Astrocyte (in vitro differentiated cells and primary cell): Measurements from ENCODE around the gene SLC66A2. TPM values are rescaled to one million over a fixed set of nuclear protein-coding genes. Genes with fewer than 3 reads are reported as not detected.

Source experiments
- DNase-seq: peaks from one replicate; pipeline ENCODE4 v3.0.0-alpha.2; 2010; ENCODE audit warnings: low read depth
- FAIRE-seq: peaks from 2 replicates; lab custom pipeline; 2011; peaks lifted over from hg19 to GRCh38; lab: Jason Lieb, UNC
- H2AFZ ChIP-seq: 2 replicates; pipeline ENCODE4 v1.6.0; 2012; ENCODE audit warnings: low read depth, low read length, inconsistent platforms
- H3K27ac ChIP-seq: 2 replicates; pipeline ENCODE4 v1.5.1; 2011; ENCODE audit warnings: low read depth, low read length, inconsistent platforms
- H3K27me3 ChIP-seq: 2 replicates; pipeline ENCODE4 v1.6.0; 2011; ENCODE audit warnings: low read length, inconsistent platforms; ENCODE audit not compliant: insufficient read depth
- H3K36me3 ChIP-seq: 2 replicates; pipeline ENCODE4 v1.5.1; 2011; ENCODE audit warnings: low read length, inconsistent platforms; ENCODE audit not compliant: insufficient read depth
- H3K4me1 ChIP-seq: 2 replicates; pipeline ENCODE4 v1.5.1; 2011; ENCODE audit warnings: low read length, inconsistent platforms; ENCODE audit not compliant: insufficient read depth
- H3K4me2 ChIP-seq: 2 replicates; pipeline ENCODE4 v1.6.0; 2012; ENCODE audit warnings: low read length, inconsistent platforms
- H3K4me3 ChIP-seq: 2 replicates; pipeline ENCODE4 v1.5.1; 2011; ENCODE audit warnings: low read depth, mild to moderate bottlenecking, low read length, inconsistent platforms; ENCODE audit not compliant: insufficient read depth
- H3K79me2 ChIP-seq: 2 replicates; pipeline ENCODE4 v1.6.0; 2012; ENCODE audit warnings: mild to moderate bottlenecking, low read length, inconsistent platforms; ENCODE audit not compliant: insufficient read depth
- H3K9ac ChIP-seq: 2 replicates; pipeline ENCODE4 v1.6.0; 2012; ENCODE audit warnings: mild to moderate bottlenecking, low read length, inconsistent platforms
- H3K9me3 ChIP-seq: 2 replicates; pipeline ENCODE4 v1.5.1; 2012; ENCODE audit warnings: low read depth, mild to moderate bottlenecking, low read length, inconsistent platforms; ENCODE audit not compliant: insufficient read depth
- H4K20me1 ChIP-seq: 2 replicates; pipeline ENCODE4 v1.6.0; 2012; ENCODE audit warnings: low read length, inconsistent platforms; ENCODE audit not compliant: insufficient read depth
- H3K27ac Mint-ChIP-seq: one replicate; pipeline ENCODE4 v1.8.0; 2021; ENCODE audit warnings: mild to moderate bottlenecking, mixed read lengths; ENCODE audit not compliant: unreplicated experiment
- H3K27me3 Mint-ChIP-seq: one replicate; pipeline ENCODE4 v1.8.0; 2021; ENCODE audit warnings: low read depth, mixed read lengths; ENCODE audit not compliant: unreplicated experiment
- H3K36me3 Mint-ChIP-seq: one replicate; pipeline ENCODE4 v1.8.0; 2021; ENCODE audit warnings: low read depth, mixed read lengths; ENCODE audit not compliant: unreplicated experiment
- H3K4me1 Mint-ChIP-seq: one replicate; pipeline ENCODE4 v1.8.0; 2021; ENCODE audit warnings: low read depth, mixed read lengths; ENCODE audit not compliant: unreplicated experiment
- H3K4me3 Mint-ChIP-seq: one replicate; pipeline ENCODE4 v1.8.0; 2021; ENCODE audit warnings: mild to moderate bottlenecking, moderate library complexity, mixed read lengths; ENCODE audit not compliant: unreplicated experiment
- H3K9me3 Mint-ChIP-seq: one replicate; pipeline ENCODE4 v1.8.0; 2021; ENCODE audit warnings: mild to moderate bottlenecking, mixed read lengths; ENCODE audit not compliant: unreplicated experiment
- EZH2 ChIP-seq: IDR thresholded peaks from 2 replicates; pipeline ENCODE4 v1.6.1; 2012; ENCODE audit warnings: mild to moderate bottlenecking, low read length, inconsistent platforms; ENCODE audit not compliant: insufficient read depth
- total RNA-seq: library from RNA; stranded (reverse); gene quantifications from 2 replicates; pipeline ENCODE4 v1.2.1, GENCODE V29; 2021
- TF ChIP-seq, protein P1 (sequence below): IDR thresholded peaks from 2 replicates; pipeline ENCODE4 v1.5.1; 2011; ENCODE audit warnings: low read depth, mild to moderate bottlenecking, inconsistent platforms, low read length, moderate library complexity; ENCODE audit not compliant: insufficient read depth

Gene SLC66A2
- total RNA-seq, 1 donor from 2014 or later = 25.3 TPM

DNA sequence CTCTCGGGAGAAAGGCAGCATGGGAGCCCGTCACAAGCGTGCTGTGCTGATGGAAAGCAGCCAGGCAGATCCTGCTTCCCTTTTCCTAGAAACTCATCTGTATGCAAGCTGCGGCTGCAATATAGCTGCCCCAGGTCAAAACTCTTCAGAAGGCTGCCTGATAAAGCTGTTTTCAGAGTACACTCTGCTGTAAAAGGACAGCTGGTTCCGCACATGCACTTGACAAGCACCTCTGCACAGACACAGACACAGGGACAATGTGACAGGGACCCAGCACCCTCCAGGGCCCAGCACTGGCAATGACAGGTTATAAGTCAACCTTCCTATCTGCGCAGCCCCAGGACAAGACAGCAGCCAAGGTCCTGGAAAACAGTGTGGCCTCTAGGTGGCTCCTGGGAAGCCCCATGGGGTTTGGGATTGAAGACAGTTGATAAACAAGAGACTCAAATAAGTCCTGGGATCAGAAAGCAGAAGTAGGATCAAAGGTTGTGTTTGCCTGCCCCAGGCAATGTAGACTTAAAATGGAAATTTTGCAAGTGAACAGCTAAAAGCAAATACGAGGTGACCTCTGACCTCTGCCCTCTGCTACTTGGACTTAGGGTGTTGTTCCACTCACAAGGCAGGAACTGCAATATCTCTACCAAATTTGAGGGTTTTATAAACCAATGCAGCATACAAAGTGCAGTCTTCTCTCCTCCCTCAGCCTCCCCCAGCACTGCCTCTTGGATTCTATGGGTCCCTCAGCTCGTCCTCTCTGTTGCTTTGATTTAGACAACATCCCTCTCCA lies 16.9 kb downstream of the SLC66A2 start:
- Histone ChIP-seq H3K4me3 (no peak overlapping the region), H3K4me2 (no peak overlapping the region), H3K9me3 (peaks cover 7% of the 10 kb centered on the region), H3K36me3 (peaks cover 4% of the 10 kb centered on the region), H3K79me2 (peaks cover 73% of the 10 kb centered on the region), H3K27me3 (no peaks in the 10 kb centered on the region), H3K27ac (no peak overlapping the region), H4K20me1 (peaks cover 51% of the 10 kb centered on the region), H2AFZ (no peak overlapping the region), H3K9ac (no peak overlapping the region), H3K4me1 (no peaks in the 10 kb centered on the region)
- H3K4me3 Mint-ChIP-seq = no peak overlapping the region
- no peak overlapping the region for H3K27ac Mint-ChIP-seq
- H3K9me3 Mint-ChIP-seq = peaks cover 22% of the 10 kb centered on the region
- TF ChIP-seq, protein P1, sequence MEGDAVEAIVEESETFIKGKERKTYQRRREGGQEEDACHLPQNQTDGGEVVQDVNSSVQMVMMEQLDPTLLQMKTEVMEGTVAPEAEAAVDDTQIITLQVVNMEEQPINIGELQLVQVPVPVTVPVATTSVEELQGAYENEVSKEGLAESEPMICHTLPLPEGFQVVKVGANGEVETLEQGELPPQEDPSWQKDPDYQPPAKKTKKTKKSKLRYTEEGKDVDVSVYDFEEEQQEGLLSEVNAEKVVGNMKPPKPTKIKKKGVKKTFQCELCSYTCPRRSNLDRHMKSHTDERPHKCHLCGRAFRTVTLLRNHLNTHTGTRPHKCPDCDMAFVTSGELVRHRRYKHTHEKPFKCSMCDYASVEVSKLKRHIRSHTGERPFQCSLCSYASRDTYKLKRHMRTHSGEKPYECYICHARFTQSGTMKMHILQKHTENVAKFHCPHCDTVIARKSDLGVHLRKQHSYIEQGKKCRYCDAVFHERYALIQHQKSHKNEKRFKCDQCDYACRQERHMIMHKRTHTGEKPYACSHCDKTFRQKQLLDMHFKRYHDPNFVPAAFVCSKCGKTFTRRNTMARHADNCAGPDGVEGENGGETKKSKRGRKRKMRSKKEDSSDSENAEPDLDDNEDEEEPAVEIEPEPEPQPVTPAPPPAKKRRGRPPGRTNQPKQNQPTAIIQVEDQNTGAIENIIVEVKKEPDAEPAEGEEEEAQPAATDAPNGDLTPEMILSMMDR = no peak
- TF ChIP-seq EZH2 = no peak
- H3K4me1 Mint-ChIP-seq = no peaks in the 10 kb centered on the region
- DNase-seq = no peak
- no peak for FAIRE-seq
- peaks cover 52% of the 10 kb centered on the region for H3K36me3 Mint-ChIP-seq
- H3K27me3 Mint-ChIP-seq = no peaks in the 10 kb centered on the region

DNA sequence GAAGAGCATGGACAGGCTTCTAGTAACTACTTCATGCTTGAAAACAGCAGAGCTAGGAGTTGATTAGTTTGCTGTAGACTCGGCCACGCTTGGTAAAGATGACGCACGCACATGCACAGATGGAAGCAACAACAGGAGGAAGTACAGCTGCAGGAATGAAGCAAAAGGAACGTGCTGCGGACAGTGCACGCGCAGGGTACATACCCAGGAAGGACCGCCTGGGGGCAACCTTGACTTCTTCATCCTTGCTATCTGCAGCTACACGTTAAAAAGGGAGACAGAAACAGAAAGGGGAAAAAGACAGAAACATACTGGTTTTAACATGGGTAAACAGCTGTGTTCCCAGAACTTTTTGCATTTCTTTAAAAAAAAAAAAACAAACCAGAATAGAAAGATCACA lies 17.7 kb downstream of the SLC66A2 start:
- H3K9me3 Mint-ChIP-seq = peaks cover 28% of the 10 kb centered on the region
- no peak for FAIRE-seq

More for the DNA sequence above, 17.7 kb downstream of the SLC66A2 start:
- no peak overlapping the region for H3K27ac ChIP-seq
- Mint-ChIP-seq H3K36me3 (peaks cover 59% of the 10 kb centered on the region), H3K27ac (no peak overlapping the region), H3K4me3 (no peak overlapping the region), H3K27me3 (no peaks in the 10 kb centered on the region), H3K4me1 (no peaks in the 10 kb centered on the region)
- H2AFZ ChIP-seq = no peak overlapping the region
- peaks cover 52% of the 10 kb centered on the region for H4K20me1 ChIP-seq
- H3K4me1 ChIP-seq = no peaks in the 10 kb centered on the region
- H3K36me3 ChIP-seq = peaks cover 4% of the 10 kb centered on the region
- TF ChIP-seq, protein P1 = peak; percentile 5
- TF ChIP-seq EZH2 = no peak
- no peak overlapping the region for H3K4me3 ChIP-seq
- DNase-seq = peak; percentile 21
- no peaks in the 10 kb centered on the region for H3K27me3 ChIP-seq
- no peak overlapping the region for H3K4me2 ChIP-seq
- H3K79me2 ChIP-seq = peaks cover 75% of the 10 kb centered on the region
- peaks cover 13% of the 10 kb centered on the region for H3K9me3 ChIP-seq
- H3K9ac ChIP-seq = no peak overlapping the region
